Measurements from ENCODE around the gene CD6.

Gene CD6

DNA sequence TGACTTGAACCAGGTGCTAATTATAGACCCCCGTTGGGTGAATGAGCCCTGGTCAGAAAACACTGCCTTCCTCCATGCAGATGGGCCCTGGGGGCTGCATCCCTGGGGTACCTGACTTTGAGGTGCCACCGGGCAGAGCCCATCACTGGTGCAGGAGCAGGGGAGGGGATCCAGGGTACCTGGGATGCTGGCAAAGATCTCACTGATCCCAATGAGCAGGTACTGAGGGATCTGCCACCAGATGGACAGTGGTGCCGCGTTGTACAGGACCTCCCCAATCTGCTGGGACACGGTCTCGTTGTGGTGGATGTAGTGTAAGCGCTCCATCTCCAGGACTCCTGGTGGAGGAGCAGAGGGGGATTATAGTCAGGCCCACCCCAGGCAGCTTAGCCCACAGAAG is 32.2 kb upstream of the CD6 start:
- in situ Hi-C loops (cut with HindIII; ENCODE audit: low sequenced_read_pairs) = no loop called here
- no peak for DNase-seq (ENCODE audit: low read depth, low spot score)
- H3K4me3 ChIP-seq (ENCODE audit: low read depth, low read length) = no peak overlapping the region
- TF ChIP-seq, protein P1, sequence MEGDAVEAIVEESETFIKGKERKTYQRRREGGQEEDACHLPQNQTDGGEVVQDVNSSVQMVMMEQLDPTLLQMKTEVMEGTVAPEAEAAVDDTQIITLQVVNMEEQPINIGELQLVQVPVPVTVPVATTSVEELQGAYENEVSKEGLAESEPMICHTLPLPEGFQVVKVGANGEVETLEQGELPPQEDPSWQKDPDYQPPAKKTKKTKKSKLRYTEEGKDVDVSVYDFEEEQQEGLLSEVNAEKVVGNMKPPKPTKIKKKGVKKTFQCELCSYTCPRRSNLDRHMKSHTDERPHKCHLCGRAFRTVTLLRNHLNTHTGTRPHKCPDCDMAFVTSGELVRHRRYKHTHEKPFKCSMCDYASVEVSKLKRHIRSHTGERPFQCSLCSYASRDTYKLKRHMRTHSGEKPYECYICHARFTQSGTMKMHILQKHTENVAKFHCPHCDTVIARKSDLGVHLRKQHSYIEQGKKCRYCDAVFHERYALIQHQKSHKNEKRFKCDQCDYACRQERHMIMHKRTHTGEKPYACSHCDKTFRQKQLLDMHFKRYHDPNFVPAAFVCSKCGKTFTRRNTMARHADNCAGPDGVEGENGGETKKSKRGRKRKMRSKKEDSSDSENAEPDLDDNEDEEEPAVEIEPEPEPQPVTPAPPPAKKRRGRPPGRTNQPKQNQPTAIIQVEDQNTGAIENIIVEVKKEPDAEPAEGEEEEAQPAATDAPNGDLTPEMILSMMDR (IDR thresholded peaks at IDR 0.05; ENCODE audit: low read depth, low read length) = no peak

DNA sequence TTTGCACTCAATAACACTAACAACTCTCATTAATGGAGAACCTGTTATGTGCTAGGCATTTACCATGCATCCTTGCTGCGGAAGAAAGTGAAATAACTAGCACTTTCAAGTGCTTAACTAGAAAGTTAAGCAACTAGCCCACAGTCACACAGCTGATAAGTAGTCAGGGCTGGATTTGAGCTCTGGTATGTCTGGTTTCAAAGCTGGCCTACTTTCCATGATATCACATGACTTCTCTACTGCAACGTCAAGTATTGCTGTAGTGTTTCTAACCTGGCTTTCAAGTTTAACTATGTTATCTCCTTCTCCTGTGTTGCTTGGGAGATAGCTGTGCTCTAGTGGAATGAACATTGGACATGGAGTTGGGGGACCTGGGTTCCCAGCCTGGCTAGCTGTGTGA is 31.6 kb upstream of the CD6 start:
- DNase-seq (ENCODE audit: low read depth, low spot score) = no peak
- in situ Hi-C loops (cut with HindIII; ENCODE audit: low sequenced_read_pairs) = no loop called here
- TF ChIP-seq, protein P1 (IDR thresholded peaks at IDR 0.05; ENCODE audit: low read depth, low read length) = no peak
- no peak overlapping the region for H3K4me3 ChIP-seq (ENCODE audit: low read depth, low read length)

GRCh38 chr11:60941371-60942119 is 29.9 kb upstream of the CD6 start:
- no peak for DNase-seq (ENCODE audit: low read depth, low spot score)
- TF ChIP-seq, protein P1 (IDR thresholded peaks at IDR 0.05; ENCODE audit: low read depth, low read length) = no peak
- H3K4me3 ChIP-seq (ENCODE audit: low read depth, low read length) = no peak overlapping the region
- in situ Hi-C loops (cut with HindIII; ENCODE audit: low sequenced_read_pairs) = no loop called here

- TF ChIP-seq, protein P1 (IDR thresholded peaks at IDR 0.05; ENCODE audit: low read depth, low read length) = no peak
- in situ Hi-C loops (cut with HindIII; ENCODE audit: low sequenced_read_pairs) = no loop called here
- DNase-seq (ENCODE audit: low read depth, low spot score) = no peak
Observed at GRCh38 chr11:60942219-60942618, 29.3 kb upstream of the CD6 start.

DNA sequence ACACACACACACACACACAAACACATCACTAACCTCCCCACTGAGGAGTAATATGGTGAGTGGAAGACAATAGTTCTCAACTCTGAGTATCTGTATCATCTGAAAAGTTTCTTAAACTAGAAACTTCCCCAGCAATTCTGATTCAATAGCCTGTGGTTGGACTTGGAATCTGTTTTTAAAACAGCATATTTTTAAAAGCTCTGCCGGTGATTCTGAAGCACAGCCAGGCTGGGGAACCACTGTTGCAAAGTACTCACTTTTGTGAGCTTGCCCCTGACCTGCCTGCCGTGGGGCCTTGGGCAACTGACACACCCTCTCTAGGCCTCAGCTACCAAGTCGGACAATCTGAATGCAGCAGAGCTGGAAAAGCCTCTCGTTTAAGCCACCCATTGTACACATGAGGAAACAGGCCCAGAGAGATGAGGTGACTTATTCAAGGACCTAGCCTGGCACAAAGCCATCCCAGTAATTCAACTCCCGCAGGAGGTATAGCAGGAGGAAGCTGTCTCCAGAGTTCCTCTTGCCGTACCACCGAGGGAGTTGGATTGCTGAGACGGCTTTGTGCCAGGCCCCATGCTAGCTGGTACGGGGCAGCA is 28.4 kb upstream of the CD6 start:
- in situ Hi-C loops (cut with HindIII; ENCODE audit: low sequenced_read_pairs) = no loop called here
- TF ChIP-seq, protein P1 (IDR thresholded peaks at IDR 0.05; ENCODE audit: low read depth, low read length) = no peak
- no peak for DNase-seq (ENCODE audit: low read depth, low spot score)

More at GRCh38 chr11:60942219-60942618, 29.3 kb upstream of the CD6 start:
- no peak overlapping the region for H3K4me3 ChIP-seq (ENCODE audit: low read depth, low read length)

GRCh38 chr11:60944490-60945294 is 26.8 kb upstream of the CD6 start:
- TF ChIP-seq, protein P1 (IDR thresholded peaks at IDR 0.05; ENCODE audit: low read depth, low read length) = peak; percentile 31
- H3K4me3 ChIP-seq (ENCODE audit: low read depth, low read length) = no peak overlapping the region

More for the DNA sequence above, 28.4 kb upstream of the CD6 start:
- no peak overlapping the region for H3K4me3 ChIP-seq (ENCODE audit: low read depth, low read length)

More at GRCh38 chr11:60944490-60945294, 26.8 kb upstream of the CD6 start:
- no peak for DNase-seq (ENCODE audit: low read depth, low spot score)
- in situ Hi-C loops (cut with HindIII; ENCODE audit: low sequenced_read_pairs) = no loop called here
